Caco-2 (cell line): ENCODE data around the gene PRKG2. TPM values are rescaled to one million over a fixed set of nuclear protein-coding genes. Genes with fewer than 3 reads are reported as not detected.

Source experiments
- BruUV-seq: library from RNA; stranded (reverse); fragments of 400-500 nt; replicated peaks from 2 replicates; lab custom pipeline; 2021; lab: Mats Ljungman, UMichigan
- CTCF ChIA-PET: fragments of 300-600 bp; sonication (Branson Sonifier 250); formaldehyde crosslinking; loops from one replicate; lab custom pipeline; 2022; ENCODE audit warnings: antibody characterized with exemption; lab: Charles Lee
- POLR2A ChIA-PET: fragments of 300-600 bp; sonication (Branson Sonifier 250); formaldehyde crosslinking; loops from one replicate; lab custom pipeline; 2022; ENCODE audit warnings: antibody characterized with exemption; lab: Charles Lee
- DNase-seq, 2 experiments: peaks; one replicate each; pipeline versions ENCODE4 v3.0.0 to v3.0.0-alpha.2; 2020 to 2022
- H3K27me3 ChIP-seq: replicated peaks from 2 replicates; pipeline ENCODE4 v1.6.0; 2011; ENCODE audit warnings: low read length; ENCODE audit not compliant: control insufficient read depth, insufficient read depth
- H3K36me3 ChIP-seq: 2 replicates; pipeline ENCODE4 v1.5.1; 2011; ENCODE audit warnings: low read length; ENCODE audit not compliant: control insufficient read depth, insufficient read depth
- H3K4me1 ChIP-seq: fragments of 250-450 bp; sonication (Bioruptor Pico); 2 replicates; pipeline ENCODE4 v1.5.1; 2020; ENCODE audit warnings: mild to moderate bottlenecking
- H3K4me3 ChIP-seq: 2 replicates; pipeline ENCODE4 v1.5.1; 2011; ENCODE audit warnings: low read depth, mild to moderate bottlenecking, control low read depth, low read length
- H3K9me3 ChIP-seq: fragments of 250-450 bp; sonication (Bioruptor Pico); 2 replicates; pipeline ENCODE4 v1.5.1; 2020; ENCODE audit warnings: mild to moderate bottlenecking, moderate library complexity
- H3K27ac Mint-ChIP-seq: one replicate; pipeline ENCODE4 v1.8.0; 2022; ENCODE audit warnings: mixed read lengths; ENCODE audit not compliant: unreplicated experiment
- H3K27me3 Mint-ChIP-seq: one replicate; pipeline ENCODE4 v1.8.0; 2022; ENCODE audit warnings: mixed read lengths; ENCODE audit not compliant: insufficient read depth, unreplicated experiment
- H3K36me3 Mint-ChIP-seq: one replicate; pipeline ENCODE4 v1.8.0; 2022; ENCODE audit warnings: mild to moderate bottlenecking, mixed read lengths; ENCODE audit not compliant: insufficient read depth, unreplicated experiment
- H3K4me1 Mint-ChIP-seq: one replicate; pipeline ENCODE4 v1.8.0; 2022; ENCODE audit warnings: low read depth, mixed read lengths; ENCODE audit not compliant: unreplicated experiment
- H3K4me3 Mint-ChIP-seq: one replicate; pipeline ENCODE4 v1.8.0; 2022; ENCODE audit warnings: mild to moderate bottlenecking, moderate library complexity, mixed read lengths; ENCODE audit not compliant: unreplicated experiment
- H3K9me3 Mint-ChIP-seq: one replicate; pipeline ENCODE4 v1.8.0; 2022; ENCODE audit warnings: mixed read lengths; ENCODE audit not compliant: unreplicated experiment
- CTCF ChIP-seq, 2 experiments: fragments of 200-600 bp in 1 of 2; IDR thresholded peaks; 1 replicate in 1 of 2; 2 replicates in 1 of 2; pipeline versions ENCODE4 v1.5.1 to v1.8.0; 2011 to 2022; ENCODE audit warnings: antibody characterized with exemption in 1 of 2, control low read depth in 1 of 2, inconsistent platforms in 1 of 2, low read depth in 1 of 2, low read length in 1 of 2, mild to moderate bottlenecking in 1 of 2, moderate library complexity in 1 of 2; ENCODE audit not compliant: insufficient read depth in 1 of 2, severe bottlenecking in 1 of 2, unreplicated experiment in 1 of 2
- intact Hi-C: fragments of 100-400 bp; cut with micrococcal nuclease; formaldehyde crosslinking; loops from one replicate; pipeline ENCODE4 v1.10.0; 2022; ENCODE audit not compliant: unreplicated experiment
- total RNA-seq: library from RNA; stranded (reverse); gene quantifications from 2 replicates; pipeline ENCODE4 v1.2.3, GENCODE V29; 2022

Gene PRKG2
- total RNA-seq, 1 experiment from 2014 or later: 5.6 TPM

GRCh38 chr4:81258841-81259550 lies 44.0 kb upstream of the PRKG2 start:
- Mint-ChIP-seq H3K9me3 (peaks cover 29% of the 10 kb centered on the region), H3K27ac (peak overlapping the region; percentile 62), H3K27me3 (no peaks in the 10 kb centered on the region), H3K4me3 (no peak overlapping the region), H3K36me3 (peaks cover 10% of the 10 kb centered on the region), H3K4me1 (peaks cover 19% of the 10 kb centered on the region)
- CTCF ChIA-PET: no interaction called here
- H3K9me3 ChIP-seq: no peaks in the 10 kb centered on the region
- DNase-seq: no peak
- peaks cover 36% of the 10 kb centered on the region for H3K4me1 ChIP-seq
- intact Hi-C loops: loop anchor here (5.0 kb wide), 1 partner anchor 68 kb away; no protein-coding TSS in a partner anchor
- TF ChIP-seq CTCF (IDR thresholded peaks at IDR 0.05; ENCODE audit: insufficient read depth in 1 of 2, low read depth in 1 of 2, low read length in 1 of 2, severe bottlenecking in 1 of 2, unreplicated experiment in 1 of 2): no peak
- no peak overlapping the region for H3K4me3 ChIP-seq
- BruUV-seq: no TSS peak
- no peaks in the 10 kb centered on the region for H3K27me3 ChIP-seq
- no peaks in the 10 kb centered on the region for H3K36me3 ChIP-seq
- POLR2A ChIA-PET: no interaction called here

- DNase-seq: no peak
- no TSS peak for BruUV-seq
- Histone ChIP-seq H3K36me3 (no peaks in the 10 kb centered on the region), H3K27me3 (no peaks in the 10 kb centered on the region), H3K4me3 (no peak overlapping the region), H3K9me3 (no peaks in the 10 kb centered on the region), H3K4me1 (peaks cover 36% of the 10 kb centered on the region)
- H3K36me3 Mint-ChIP-seq: peaks cover 10% of the 10 kb centered on the region
- ChIA-PET POLR2A (no interaction called here), CTCF (no interaction called here)
- peaks cover 38% of the 10 kb centered on the region for H3K9me3 Mint-ChIP-seq
- intact Hi-C loops: loop anchor here (2.0 to 5.0 kb wide), 2 partner anchors 69 to 93 kb away; no protein-coding TSS in a partner anchor
- H3K4me3 Mint-ChIP-seq: no peak overlapping the region
- no peak overlapping the region for H3K27ac Mint-ChIP-seq
- peaks cover 19% of the 10 kb centered on the region for H3K4me1 Mint-ChIP-seq
- H3K27me3 Mint-ChIP-seq: no peaks in the 10 kb centered on the region
- TF ChIP-seq CTCF (IDR thresholded peaks at IDR 0.05; ENCODE audit: insufficient read depth in 1 of 2, low read depth in 1 of 2, low read length in 1 of 2, severe bottlenecking in 1 of 2, unreplicated experiment in 1 of 2): no peak
Measured at GRCh38 chr4:81257816-81258215, 42.8 kb upstream of the PRKG2 start.

- Mint-ChIP-seq H3K4me3 (no peak overlapping the region), H3K36me3 (peaks cover 10% of the 10 kb centered on the region), H3K4me1 (peaks cover 19% of the 10 kb centered on the region), H3K9me3 (peaks cover 39% of the 10 kb centered on the region), H3K27me3 (no peaks in the 10 kb centered on the region), H3K27ac (no peak overlapping the region)
- Histone ChIP-seq H3K27me3 (no peaks in the 10 kb centered on the region), H3K4me3 (no peak overlapping the region), H3K4me1 (peaks cover 36% of the 10 kb centered on the region), H3K9me3 (no peaks in the 10 kb centered on the region), H3K36me3 (no peaks in the 10 kb centered on the region)
- no TSS peak for BruUV-seq
- DNase-seq: peak in 1 of 2 experiments; percentile 2
- TF ChIP-seq CTCF (IDR thresholded peaks at IDR 0.05; ENCODE audit: insufficient read depth in 1 of 2, low read depth in 1 of 2, low read length in 1 of 2, severe bottlenecking in 1 of 2, unreplicated experiment in 1 of 2): no peak
- POLR2A ChIA-PET: no interaction called here
- CTCF ChIA-PET: no interaction called here
- intact Hi-C loops: loop anchor here (2.0 to 5.0 kb wide), 2 partner anchors 70 to 94 kb away; no protein-coding TSS in a partner anchor
Measured at GRCh38 chr4:81257021-81257420, 42.0 kb upstream of the PRKG2 start.
